H1 (cell line): ENCODE results near the gene CILP. TPM values are rescaled to one million over a fixed set of nuclear protein-coding genes. Genes with fewer than 3 reads are reported as not detected.

ENCODE experiments used
- CTCF ChIA-PET: fragments of 300-600 bp; sonication (Branson Sonifier 250); formaldehyde crosslinking; loops from one replicate; lab custom pipeline; 2021; ENCODE audit not compliant: partially characterized antibody; lab: Charles Lee
- POLR2A ChIA-PET: fragments of 300-600 bp; sonication (Branson Sonifier 250); formaldehyde crosslinking; loops from one replicate; lab custom pipeline; 2021; ENCODE audit warnings: inconsistent platforms; ENCODE audit not compliant: partially characterized antibody; lab: Charles Lee
- DNase-seq, 2 experiments: peaks; one replicate each; pipeline versions ENCODE4 v3.0.0 to v3.0.0-alpha.2; 2010 to 2022; ENCODE audit warnings: low spot score in 2 of 2, low read depth in 1 of 2, mixed read lengths in 1 of 2
- FAIRE-seq: peaks from 2 replicates; lab custom pipeline; 2011; peaks lifted over from hg19 to GRCh38; lab: Jason Lieb, UNC
- H2AFZ ChIP-seq: 2 replicates; pipeline ENCODE4 v1.8.1; 2012; ENCODE audit warnings: low read length, inconsistent platforms
- H2AK5ac ChIP-seq: 2 replicates; pipeline ENCODE4 v1.6.1; 2013; ENCODE audit warnings: low read depth, low read length
- H2BK120ac ChIP-seq: replicated peaks from 2 replicates; pipeline ENCODE3; 2013; ENCODE audit warnings: low read depth, low read length, inconsistent platforms
- H2BK12ac ChIP-seq: 2 replicates; pipeline ENCODE4 v1.6.1; 2013; ENCODE audit warnings: low read depth, low read length
- H2BK15ac ChIP-seq: 2 replicates; pipeline ENCODE4 v1.6.1; 2013; ENCODE audit warnings: low read length
- H2BK20ac ChIP-seq: 2 replicates; pipeline ENCODE4 v1.6.1; 2013; ENCODE audit warnings: low read length
- H2BK5ac ChIP-seq: 2 replicates; pipeline ENCODE4 v1.6.1; 2013; ENCODE audit warnings: low read depth, low read length
- H3K14ac ChIP-seq: 2 replicates; pipeline ENCODE4 v1.6.1; 2013; ENCODE audit warnings: inconsistent platforms; ENCODE audit not compliant: insufficient read length
- H3K18ac ChIP-seq: 2 replicates; pipeline ENCODE4 v1.6.1; 2013; ENCODE audit warnings: low read length; ENCODE audit errors: extremely low read depth
- H3K23ac ChIP-seq: 2 replicates; pipeline ENCODE4 v1.6.1; 2013; ENCODE audit warnings: inconsistent platforms; ENCODE audit not compliant: insufficient read length
- H3K23me2 ChIP-seq: 2 replicates; pipeline ENCODE4 v1.6.1; 2013; ENCODE audit warnings: low read depth, low read length
- H3K27ac ChIP-seq: 2 replicates; pipeline ENCODE4 v1.6.1; 2011; ENCODE audit warnings: low read depth, low read length, inconsistent platforms
- H3K27me3 ChIP-seq, 4 experiments: replicated peaks in 1 of 4; 1 replicate in 1 of 4; 2 replicates in 3 of 4; pipeline versions ENCODE4 v1.6.1 to v1.8.1; 2011 to 2013; ENCODE audit warnings: low read length in 3 of 4, mild to moderate bottlenecking in 3 of 4, inconsistent platforms in 2 of 4, mixed read lengths in 2 of 4, moderate library complexity in 1 of 4; ENCODE audit not compliant: control insufficient read depth in 3 of 4, insufficient read depth in 3 of 4; ENCODE audit errors: extremely low read depth in 1 of 4
- H3K36me3 ChIP-seq, 4 experiments: 2 replicates each; pipeline versions ENCODE4 v1.6.1 to v1.8.1; 2011 to 2013; ENCODE audit warnings: mild to moderate bottlenecking in 4 of 4, low read length in 3 of 4, moderate library complexity in 2 of 4, control low read depth in 1 of 4, inconsistent platforms in 1 of 4; ENCODE audit not compliant: insufficient read depth in 4 of 4, control insufficient read depth in 2 of 4
- H3K4ac ChIP-seq: replicated peaks from 2 replicates; pipeline ENCODE3; 2013; ENCODE audit warnings: low read length, low read depth, mixed read lengths, inconsistent platforms; ENCODE audit not compliant: insufficient read length
- H3K4me1 ChIP-seq, 4 experiments: replicated peaks in 1 of 4; 1 replicate in 1 of 4; 2 replicates in 3 of 4; pipeline versions ENCODE4 v1.6.1 to v1.8.1; 2011 to 2013; ENCODE audit warnings: low read length in 3 of 4, inconsistent platforms in 2 of 4, mixed read lengths in 1 of 4; ENCODE audit not compliant: insufficient read depth in 4 of 4, control insufficient read depth in 3 of 4
- H3K4me2 ChIP-seq, 2 experiments: 2 replicates each; pipeline versions ENCODE4 v1.6.1 to v1.8.1; 2011 to 2013; ENCODE audit warnings: low read depth in 2 of 2, low read length in 2 of 2, control low read depth in 1 of 2, inconsistent platforms in 1 of 2, mild to moderate bottlenecking in 1 of 2; ENCODE audit not compliant: insufficient read depth in 1 of 2
- H3K4me3 ChIP-seq, 4 experiments: fragments of 200-600, 300-600 bp in 1 of 4; sonication (generic), shearing (Covaris generic), sonication (Bioruptor Twin) in 1 of 4; 2 replicates each; pipeline versions ENCODE4 v1.5.1 to v1.8.1; 2011 to 2016; ENCODE audit warnings: low read length in 4 of 4, low read depth in 3 of 4, control low read depth in 2 of 4, inconsistent platforms in 2 of 4, mild to moderate bottlenecking in 2 of 4, mixed read lengths in 1 of 4, moderate library complexity in 1 of 4; ENCODE audit not compliant: insufficient read depth in 2 of 4; ENCODE audit errors: extremely low read depth in 1 of 4
- H3K56ac ChIP-seq: replicated peaks from 2 replicates; pipeline ENCODE3; 2013; ENCODE audit warnings: low read depth, mild to moderate bottlenecking, mixed read lengths, low read length, inconsistent platforms; ENCODE audit not compliant: insufficient read length
- H3K79me1 ChIP-seq: 2 replicates; pipeline ENCODE4 v1.6.1; 2013; ENCODE audit warnings: low read depth, low read length, control low read depth
- H3K79me2 ChIP-seq, 2 experiments: 2 replicates each; pipeline versions ENCODE4 v1.6.1 to v1.8.1; 2012 to 2013; ENCODE audit warnings: low read length in 2 of 2, mild to moderate bottlenecking in 2 of 2, inconsistent platforms in 1 of 2; ENCODE audit not compliant: insufficient read depth in 2 of 2, control insufficient read depth in 1 of 2
- H3K9ac ChIP-seq, 4 experiments: replicated peaks in 1 of 4; 1 replicate in 1 of 4; 2 replicates in 3 of 4; pipeline versions ENCODE4 v1.6.1 to v1.8.1; 2011 to 2013; ENCODE audit warnings: low read depth in 3 of 4, low read length in 3 of 4, control low read depth in 2 of 4, mild to moderate bottlenecking in 2 of 4, moderate library complexity in 2 of 4, inconsistent platforms in 1 of 4; ENCODE audit errors: extremely low read depth in 1 of 4
- H3K9me3 ChIP-seq, 2 experiments: 2 replicates each; pipeline versions ENCODE4 v1.6.1 to v1.8.1; 2012 to 2013; ENCODE audit warnings: mild to moderate bottlenecking in 2 of 2, moderate library complexity in 2 of 2, control low read depth in 1 of 2, inconsistent platforms in 1 of 2, low read depth in 1 of 2, low read length in 1 of 2, mixed read lengths in 1 of 2; ENCODE audit not compliant: insufficient read depth in 2 of 2
- H4K20me1 ChIP-seq, 2 experiments: replicated peaks in 1 of 2; 2 replicates each; pipeline versions ENCODE3 to v1.8.1; 2011 to 2013; ENCODE audit warnings: inconsistent platforms in 2 of 2, low read length in 2 of 2, mild to moderate bottlenecking in 1 of 2; ENCODE audit not compliant: insufficient read depth in 2 of 2, control insufficient read depth in 1 of 2
- H4K5ac ChIP-seq: 2 replicates; pipeline ENCODE4 v1.6.1; 2013; ENCODE audit warnings: low read length, low read depth, mixed read lengths, inconsistent platforms; ENCODE audit not compliant: insufficient read length
- H4K8ac ChIP-seq: 2 replicates; pipeline ENCODE4 v1.8.0; 2013; ENCODE audit warnings: mild to moderate bottlenecking, moderate library complexity, low read length, inconsistent platforms; ENCODE audit not compliant: insufficient read depth; ENCODE audit errors: extremely low read depth
- H4K91ac ChIP-seq: replicated peaks from 2 replicates; pipeline ENCODE3; 2013; ENCODE audit warnings: low read length, mixed read lengths, inconsistent platforms; ENCODE audit not compliant: insufficient read length
- CTCF ChIP-seq, 3 experiments: IDR thresholded peaks; 1 replicate in 2 of 3; 2 replicates in 1 of 3; pipeline versions ENCODE4 v1.5.1 to v1.6.1; 2011; ENCODE audit warnings: low read length in 3 of 3, mild to moderate bottlenecking in 3 of 3, inconsistent platforms in 2 of 3, low read depth in 1 of 3, moderate library complexity in 1 of 3; ENCODE audit not compliant: insufficient read depth in 1 of 3; ENCODE audit errors: control extremely low read depth in 1 of 3
- HDAC2 ChIP-seq, 2 experiments: fragments of 300-600 bp in 1 of 2; sonication (generic) in 1 of 2; IDR thresholded peaks; 2 replicates each; pipeline ENCODE4 v1.6.1; 2011 to 2012; ENCODE audit warnings: low read depth in 2 of 2, low read length in 2 of 2, mild to moderate bottlenecking in 2 of 2, moderate library complexity in 2 of 2, borderline replicate concordance in 1 of 2, inconsistent platforms in 1 of 2
- TAF1 ChIP-seq: IDR thresholded peaks from 2 replicates; pipeline ENCODE4 v1.6.1; 2011; ENCODE audit warnings: mild to moderate bottlenecking, low read depth, low read length
- whole genome bisulfite sequencing, 2 experiments: shearing (Covaris generic) in 1 of 2; methylation state at CpG; one replicate each; pipeline versions ENCODE4 v1.1.6 to v1.1.7; 2013 to 2015; ENCODE audit warnings: low lambda C conversion rate in 2 of 2, mixed read lengths in 2 of 2, inconsistent platforms in 1 of 2, low coverage in 1 of 2, missing lambda C conversion rate in 1 of 2; ENCODE audit not compliant: insufficient replicate concordance in 2 of 2, insufficient coverage in 1 of 2, insufficient read length in 1 of 2; ENCODE audit errors: extremely low coverage in 1 of 2, missing lambda C conversion rate in 1 of 2; 5-methylcytosine and 5-hydroxymethylcytosine counted together
- polyA plus RNA-seq, 7 experiments: library from polyadenylated mRNA; depleted of rRNA in 3 of 7; stranded (reverse) in 5 of 7; unstranded in 2 of 7; fragments of >200 nt in 5 of 7; fragments of 200-250 nt in 2 of 7; gene quantifications; 1 replicate in 5 of 7; 2 replicates in 1 of 7; 4 replicates in 1 of 7; pipeline versions ENCODE4 v1.2.1 to v1.2.3, GENCODE V29; 2011 to 2013; ENCODE audit warnings: missing spikeins in 2 of 7, mixed read lengths in 2 of 7
- total RNA-seq: library from RNA; stranded (reverse); fragmentation: NEBNext Ultra II Directional; extraction: Animal tissue kit (Norgen Biotek cat#: 25700); gene quantifications from 2 replicates; pipeline ENCODE4 v1.2.1, GENCODE V29; 2021

Gene CILP
- total and polyA plus RNA-seq, 2 of the 8 experiments (the other 6 are each of a cell fraction or from before 2014, with no cell fraction given) = 0.02 TPM; not detected in 1

DNA sequence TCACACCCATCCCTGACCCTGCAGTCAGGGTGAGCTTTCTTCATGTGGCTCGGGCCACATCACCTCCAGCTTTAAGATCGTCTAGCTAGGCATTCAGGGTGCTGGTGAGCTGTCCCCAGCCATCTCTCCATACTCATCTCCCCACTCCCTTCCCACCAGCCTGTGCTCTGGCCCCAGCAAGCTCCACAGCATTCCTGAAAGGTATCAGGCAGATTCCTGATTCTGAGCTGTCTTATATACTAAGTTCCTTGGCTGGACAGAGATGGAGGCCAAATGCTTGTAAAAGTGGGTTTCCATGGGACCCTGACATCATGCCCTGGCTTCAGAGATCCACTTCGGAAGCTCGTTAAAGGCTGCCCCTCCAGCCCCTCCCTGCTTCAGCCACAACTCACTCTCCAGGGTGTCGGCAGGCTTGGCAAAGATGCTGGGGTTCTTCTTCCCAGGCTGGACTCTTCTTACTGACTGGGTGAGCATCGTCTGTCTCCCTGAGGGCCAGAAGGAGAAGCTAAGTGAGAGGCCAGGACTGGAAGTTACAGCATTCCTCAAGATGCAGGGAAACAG, 3.9 kb downstream of the CILP start:
- Histone ChIP-seq H3K36me3 (no peaks in the 10 kb centered on the region), H2BK120ac (no peak overlapping the region), H3K4ac (no peak overlapping the region), H3K23me2 (no peaks in the 10 kb centered on the region), H4K5ac (no peak overlapping the region), H4K91ac (no peak overlapping the region), H3K23ac (no peak overlapping the region), H2BK15ac (no peak overlapping the region), H3K4me1 (peaks cover 0 to 4% (median 0%) of the 10 kb centered on the region in 4 experiments; a peak in 3 of 7 replicates), H3K14ac (no peak overlapping the region), H2BK12ac (no peak overlapping the region), H4K8ac (peak overlapping the region; percentile 7; the same call in 1 of the 2 replicates), H3K27me3 (no peaks in the 10 kb centered on the region; a peak in 1 of 7 replicates), H3K4me3 (no peak overlapping the region), H3K9ac (no peak overlapping the region; a peak in 1 of 7 replicates), H2BK20ac (no peak overlapping the region), H3K4me2 (no peak overlapping the region), H2BK5ac (0 out of 2 replicates have a peak overlapping the region, but pooled peaks have one; percentile 16), H3K79me1 (no peaks in the 10 kb centered on the region), H3K79me2 (no peaks in the 10 kb centered on the region), H2AFZ (no peak overlapping the region), H4K20me1 (peaks cover 0 to 2% of the 10 kb centered on the region in 2 experiments), H3K18ac (no peak overlapping the region), H3K9me3 (no peaks in the 10 kb centered on the region), H3K56ac (no peak overlapping the region), H3K27ac (no peak overlapping the region), H2AK5ac (0 out of 2 replicates have a peak overlapping the region, but pooled peaks have one; percentile 57)
- TF ChIP-seq HDAC2 (IDR thresholded peaks at IDR 0.05; ENCODE audit: borderline replicate concordance in 1 of 2, low read depth in 2 of 2, low read length in 2 of 2) (no peak), CTCF (IDR thresholded peaks at IDR 0.05; ENCODE audit: control extremely low read depth in 1 of 3, insufficient read depth in 1 of 3, low read depth in 1 of 3, low read length in 3 of 3) (no peak), TAF1 (no peak)
- WGBS, 2 experiments = 79% methylated on average over 6 of the region's 6 CpGs; no CpG with 5 or more reads in 1 of the 2 experiments
- POLR2A ChIA-PET = interaction anchor here (0.8 to 1.2 kb wide), 3 partner anchors 12 to 97 kb away, joined by 3 to 4 read pairs (median 4); partner anchors contain the start of genes PARP16 and RNU5B-1
- FAIRE-seq (no peak), DNase-seq (no peak)
- CTCF ChIA-PET = interaction anchor here (0.5 to 7.0 kb wide), 11 partner anchors 8 to 178 kb away, joined by 3 to 87 read pairs (median 6); partner anchors contain the start of genes CLPX and PARP16
